GM21723 (cell line): ENCODE results near the gene EIF2S3B.
"Not testable (repeated sequence)": the region's sequence is repeated elsewhere in the genome, so short reads cannot be mapped to it uniquely, and the experiment has no call there.

Experiments used
- ATAC-seq: cut with Tn5 transposase; IDR thresholded peaks from one replicate; pipeline ENCODE4 v1.9.1; 2021; ENCODE audit warnings: mild to moderate bottlenecking, moderate library complexity; ENCODE audit not compliant: unreplicated experiment

Gene EIF2S3B

DNA sequence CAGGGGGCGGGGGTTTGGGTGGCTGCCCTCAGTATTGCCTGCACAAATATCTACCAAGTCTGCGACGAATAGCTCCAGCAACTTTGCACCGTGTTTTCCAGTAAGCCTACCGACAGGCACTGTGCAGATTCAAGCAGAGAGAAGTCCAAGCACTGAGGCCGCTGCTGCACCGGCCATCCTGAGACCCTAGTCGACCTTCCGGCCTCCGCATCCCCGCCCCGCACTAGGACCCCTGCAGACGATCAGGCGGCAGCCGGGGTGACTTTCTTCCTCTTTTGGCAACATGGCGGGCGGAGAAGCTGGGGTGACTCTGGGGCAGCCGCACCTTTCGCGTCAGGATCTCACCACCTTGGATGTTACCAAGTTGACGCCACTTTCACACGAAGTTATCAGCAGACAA, at the start of gene EIF2S3B:
Gene EIF2S3B, plus strand, starts transcription at position 271 of the 400 bp plus-strand sequence. Its CDS starts 13 bp downstream, at position 284.
- no peak for ATAC-seq

DNA sequence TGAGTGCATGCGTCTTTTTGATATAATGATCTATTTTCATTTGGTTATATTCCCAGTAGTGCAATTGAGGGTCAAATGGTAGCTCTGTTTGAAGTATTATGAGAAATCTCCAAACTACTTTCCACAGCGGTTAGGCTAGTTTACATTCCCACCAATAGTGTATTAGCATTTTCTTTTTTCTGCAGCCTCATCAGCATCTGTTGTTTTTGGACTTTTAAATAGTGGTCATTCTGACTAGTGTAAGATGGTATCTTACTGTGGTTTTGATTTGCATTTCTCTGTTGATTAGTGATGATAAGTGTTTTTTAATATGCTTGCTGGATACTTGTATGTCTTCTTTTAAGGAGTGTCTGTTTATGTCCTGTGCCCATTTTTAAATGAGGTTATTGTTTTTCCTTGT, 48.8 kb upstream of the EIF2S3B start:
- ATAC-seq, result no peak

- ATAC-seq, result no peak
Measured at GRCh38 chr12:10457760-10458159, 47.9 kb upstream of the EIF2S3B start.

DNA sequence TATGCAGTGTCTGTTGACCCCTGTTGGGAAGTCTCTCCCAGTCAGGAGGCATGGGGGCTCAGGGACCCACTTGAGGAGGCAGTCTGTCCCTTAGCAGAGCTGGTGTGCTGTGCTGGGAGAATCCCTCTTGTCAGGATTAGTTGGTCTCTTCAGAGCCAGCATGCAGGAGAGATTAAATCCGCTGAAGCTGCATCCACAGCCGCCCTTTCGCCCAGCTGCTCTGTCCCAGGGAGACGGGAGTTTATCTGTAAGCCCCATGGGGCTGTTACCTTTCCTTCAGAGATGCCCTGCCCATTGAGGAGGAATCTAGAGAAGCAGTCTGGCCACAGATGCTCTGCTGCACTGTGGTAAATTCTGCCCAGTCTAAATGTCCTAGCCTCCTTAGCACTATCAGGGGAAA, 39.4 kb upstream of the EIF2S3B start:
- no peak for ATAC-seq

DNA sequence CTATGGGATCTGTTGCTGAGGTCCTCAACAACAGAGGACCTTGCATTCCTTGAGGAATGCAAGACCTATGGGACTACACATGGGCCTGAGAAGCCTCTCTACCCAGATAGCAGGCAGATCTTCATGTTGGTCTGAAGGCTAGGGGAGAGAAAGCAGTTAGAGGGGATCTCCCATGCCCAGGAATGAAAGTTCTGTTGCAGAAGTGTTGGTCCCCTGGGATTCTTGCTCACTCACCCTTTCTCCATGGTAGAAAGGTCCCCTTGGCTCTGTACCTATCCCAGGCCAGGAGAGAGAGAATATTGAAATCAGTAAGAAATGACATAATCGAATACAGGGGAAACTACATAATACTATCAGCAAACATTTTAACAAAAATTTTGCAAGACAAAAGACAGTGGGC, 36.0 kb upstream of the EIF2S3B start:
- no peak for ATAC-seq

GRCh38 chr12:10472808-10473207, 32.9 kb upstream of the EIF2S3B start:
- ATAC-seq, result not testable (repeated sequence)

DNA sequence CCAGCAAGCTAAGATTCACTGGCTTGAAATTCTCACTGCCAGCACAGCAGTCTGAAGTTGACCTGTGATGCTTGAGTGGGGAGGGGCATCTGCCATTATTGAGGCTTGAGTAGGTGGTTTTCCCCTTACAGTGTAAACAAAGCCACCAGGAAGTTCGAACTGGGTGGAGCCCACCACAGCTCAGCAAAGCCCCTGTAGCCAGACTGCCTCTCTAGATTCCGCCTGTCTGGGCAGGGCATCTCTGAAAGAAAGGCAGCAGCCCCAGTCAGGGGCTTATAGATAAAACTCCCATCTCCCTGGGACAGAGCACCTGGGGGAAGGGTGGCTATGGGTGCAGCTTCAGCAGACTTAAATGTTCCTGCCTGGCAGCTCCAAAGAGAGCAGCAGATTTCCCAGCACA, 23.8 kb upstream of the EIF2S3B start:
- not testable (repeated sequence) for ATAC-seq

- not testable (repeated sequence) for ATAC-seq
Measured at GRCh38 chr12:10487328-10487727, 18.4 kb upstream of the EIF2S3B start.

GRCh38 chr12:10491766-10492165, 13.9 kb upstream of the EIF2S3B start:
- no peak for ATAC-seq

DNA sequence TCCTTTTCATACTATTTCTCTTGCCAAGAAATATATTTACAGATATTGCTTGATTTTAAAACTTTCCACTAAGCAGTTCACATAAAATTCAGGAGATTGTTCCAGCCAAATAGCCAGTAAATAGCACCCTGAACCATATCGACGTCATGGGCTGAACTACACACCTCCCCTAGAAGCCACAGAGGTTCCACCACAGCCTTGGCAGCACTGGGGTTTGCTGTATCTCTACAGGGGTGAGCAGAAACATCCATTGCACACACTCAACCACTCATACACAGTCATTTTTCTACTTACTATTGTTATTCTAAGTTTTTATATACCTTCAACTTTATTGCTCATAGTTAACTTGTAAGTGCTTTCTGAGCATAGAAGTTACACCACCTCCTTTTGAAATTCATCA, 8.1 kb upstream of the EIF2S3B start:
- no peak for ATAC-seq

GRCh38 chr12:10498042-10498441, 7.6 kb upstream of the EIF2S3B start:
- ATAC-seq, result no peak

DNA sequence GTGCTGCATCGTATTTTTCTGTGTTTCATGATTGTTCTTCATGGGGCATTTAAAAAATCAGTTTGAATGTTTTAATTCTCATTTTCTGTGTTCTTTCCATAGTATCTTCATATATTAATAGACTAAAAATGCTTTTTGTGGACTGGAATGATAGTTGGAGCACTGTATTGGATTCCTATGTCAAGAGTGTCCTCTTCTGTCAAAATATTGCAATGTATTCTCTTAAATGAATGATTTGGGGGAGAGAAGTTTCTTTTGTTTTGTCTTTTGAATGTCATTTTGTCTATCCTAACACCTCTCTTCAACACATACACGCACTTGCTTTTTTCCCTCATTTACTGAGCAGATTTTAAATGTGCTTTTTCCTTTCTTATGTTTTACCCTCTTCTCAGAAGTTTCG, 4.7 kb upstream of the EIF2S3B start:
- ATAC-seq, result no peak

GRCh38 chr12:10503460-10503859, 2.2 kb upstream of the EIF2S3B start:
- ATAC-seq, result no peak

DNA sequence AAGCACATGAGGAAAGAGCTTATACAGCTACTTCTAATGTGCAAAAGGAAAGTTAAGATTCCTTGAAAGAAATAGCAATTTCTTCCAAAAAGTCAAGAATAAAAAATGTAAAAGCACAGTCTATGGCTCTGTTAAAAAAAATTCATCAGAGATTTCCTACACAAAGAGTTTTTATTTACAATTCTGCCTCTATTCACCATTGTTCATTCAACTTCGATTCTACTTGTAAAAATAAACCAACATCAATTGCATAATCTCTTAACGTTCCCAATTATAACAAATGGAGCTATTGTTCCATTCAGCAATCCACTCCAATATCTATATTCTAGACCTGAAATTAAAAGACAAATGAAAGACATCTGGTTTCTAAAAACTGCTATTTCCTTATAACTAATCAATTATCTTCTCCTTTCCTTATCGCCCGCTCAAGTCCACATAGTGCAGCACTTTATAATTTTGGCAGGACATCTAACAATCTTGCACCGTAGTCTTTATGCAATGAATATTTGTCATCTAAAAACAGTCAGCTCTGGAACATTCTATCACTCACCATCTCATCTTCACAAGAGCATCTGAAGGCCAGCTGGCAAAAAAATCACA, 6.2 kb downstream of the EIF2S3B start:
- no peak for ATAC-seq

GRCh38 chr12:10512798-10513197, 7.1 kb downstream of the EIF2S3B start:
- no peak for ATAC-seq

DNA sequence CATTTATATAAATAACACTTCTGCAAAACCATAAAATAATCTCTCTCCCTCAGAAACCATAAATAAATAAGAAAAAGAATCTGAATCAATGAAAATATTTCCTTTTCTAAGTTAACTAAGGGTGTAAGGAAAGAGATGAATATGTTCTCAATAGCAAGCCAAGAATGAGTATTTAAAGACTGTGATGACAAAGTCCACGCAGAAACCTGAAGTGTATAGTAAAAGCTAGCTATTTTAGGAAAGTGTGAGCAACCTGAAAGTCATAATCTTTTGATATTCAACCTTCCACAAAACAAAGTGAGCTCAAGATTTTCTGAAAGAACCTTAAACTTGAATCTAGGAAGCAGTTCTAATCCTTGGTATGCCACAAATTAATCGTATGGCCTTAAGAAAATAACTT, 15.9 kb downstream of the EIF2S3B start:
- ATAC-seq, result no peak

- ATAC-seq, result no peak
Measured at GRCh38 chr12:10528174-10528953, 22.7 kb downstream of the EIF2S3B start.

- no peak for ATAC-seq
Measured at GRCh38 chr12:10529603-10530002, 23.9 kb downstream of the EIF2S3B start.

GRCh38 chr12:10537721-10538120, 32.0 kb downstream of the EIF2S3B start:
- ATAC-seq, result no peak

DNA sequence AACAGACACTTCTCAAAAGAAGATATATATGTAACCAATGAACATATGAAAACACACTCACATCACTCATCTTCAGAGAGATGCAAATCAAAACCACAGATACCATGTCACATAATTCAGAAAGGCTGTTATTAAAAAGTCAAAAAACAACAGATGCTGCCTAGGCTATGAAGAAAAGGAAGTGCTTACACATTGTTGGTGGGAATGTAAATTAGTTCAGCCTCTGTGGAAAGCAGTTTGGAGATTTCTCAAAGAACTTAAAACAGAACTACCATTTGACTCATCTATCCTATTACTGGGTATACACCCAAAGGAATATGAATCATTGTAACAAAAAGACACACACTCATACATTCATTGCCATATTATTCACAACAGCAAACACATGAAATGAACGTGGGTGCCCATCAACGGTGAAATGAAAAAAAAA, 35.1 kb downstream of the EIF2S3B start:
- ATAC-seq, result peak; percentile 96

DNA sequence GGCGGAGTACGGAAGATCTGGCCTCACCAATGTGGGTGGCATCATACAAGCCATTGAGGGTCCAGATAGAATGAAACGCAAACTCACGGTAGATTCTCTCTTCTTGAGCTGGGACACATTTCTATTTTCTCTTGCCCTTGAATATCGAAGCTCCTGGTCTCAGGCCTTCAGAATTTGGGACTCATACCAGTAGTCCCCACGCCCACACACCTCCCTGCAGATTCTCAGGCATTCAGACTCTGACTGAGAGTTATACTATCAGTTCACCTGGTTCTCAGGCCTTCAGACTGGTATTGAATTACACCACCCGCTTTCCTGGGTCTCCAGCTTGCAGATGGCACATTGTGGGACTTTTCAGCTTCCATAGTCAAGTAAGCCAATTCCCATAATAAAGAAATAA, 37.8 kb downstream of the EIF2S3B start:
- ATAC-seq, result no peak

GRCh38 chr12:10551375-10551774, 45.7 kb downstream of the EIF2S3B start:
- no peak for ATAC-seq

DNA sequence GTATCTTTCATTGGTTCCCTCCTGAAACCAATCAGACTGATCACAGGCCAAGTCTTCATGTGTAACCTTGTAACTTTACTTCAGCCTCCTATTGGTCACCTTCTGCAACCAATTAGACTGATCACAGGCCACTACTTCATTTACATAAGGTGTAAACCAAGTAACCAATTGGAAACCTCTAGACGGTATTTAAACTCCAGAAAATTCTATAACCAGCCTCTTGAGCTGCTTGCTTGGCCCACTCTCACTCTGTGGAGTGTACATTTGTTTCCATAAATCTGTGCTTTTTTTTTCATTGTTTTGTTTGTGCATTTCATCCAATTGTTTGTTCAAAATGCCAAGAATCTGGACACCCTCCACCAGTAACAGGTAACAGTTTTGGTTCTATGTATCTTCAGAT, 47.5 kb downstream of the EIF2S3B start:
- ATAC-seq, result no peak
